GM12872 (cell line): ENCODE data around the gene TBCEL.

ENCODE experiments used
- CTCF ChIP-seq: IDR thresholded peaks from 3 replicates; pipeline ENCODE4 v1.5.1; 2011; ENCODE audit warnings: low read depth, mild to moderate bottlenecking, low read length, moderate library complexity; ENCODE audit not compliant: insufficient read depth

TBCEL gene

GRCh38 chr11:121033635-121034034 lies 9.7 kb downstream of the TBCEL start:
- no peak for TF ChIP-seq CTCF

DNA sequence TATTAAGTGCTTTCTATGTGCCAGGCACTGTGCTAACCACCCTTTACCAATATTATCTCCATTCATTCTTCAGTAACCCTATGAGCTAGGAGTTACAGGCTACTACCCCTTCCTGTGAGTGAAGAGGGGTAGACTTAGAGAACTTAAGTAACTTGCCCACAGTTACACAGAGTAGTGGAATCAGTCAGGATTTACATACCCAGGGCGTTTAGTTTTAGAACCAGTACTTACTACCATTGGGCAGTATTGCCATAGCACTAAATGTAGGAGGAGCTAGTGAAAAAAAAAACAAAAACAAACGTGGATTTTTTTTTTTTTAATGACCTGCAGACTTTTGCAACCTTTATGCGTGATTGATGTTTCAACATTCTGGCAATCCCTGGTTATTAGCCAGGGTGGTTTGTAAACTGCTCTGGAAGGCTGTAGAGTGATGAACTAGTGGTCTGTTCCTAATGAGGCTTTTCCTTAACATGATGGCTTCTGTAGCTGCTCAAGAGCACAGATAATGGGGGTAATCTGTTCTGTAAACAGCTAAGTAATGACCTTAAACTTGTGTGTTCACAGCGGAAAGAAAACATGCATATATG lies 11.4 kb downstream of the TBCEL start:
- no peak for TF ChIP-seq CTCF

- TF ChIP-seq CTCF: no peak
Measured at GRCh38 chr11:121035780-121036179, 11.9 kb downstream of the TBCEL start.

DNA sequence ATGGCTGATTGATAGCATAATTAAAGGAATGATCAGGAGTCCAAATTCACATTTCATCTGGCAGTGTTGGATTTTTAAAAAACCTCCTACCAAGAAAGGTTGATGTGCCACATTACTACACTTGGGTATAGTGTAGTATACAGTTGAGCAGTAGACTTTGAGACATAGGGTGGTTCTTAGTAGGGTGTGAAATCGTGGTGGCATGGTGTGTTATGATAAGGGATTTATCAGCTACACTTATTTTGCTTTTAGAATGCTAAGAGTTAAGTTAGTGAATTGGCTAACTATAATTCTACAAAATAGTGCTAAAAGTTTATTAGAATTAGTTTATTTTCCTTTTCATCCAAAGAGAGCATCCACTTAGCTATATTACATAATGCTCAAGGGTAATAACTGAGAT lies 13.1 kb downstream of the TBCEL start:
- TF ChIP-seq CTCF: no peak

DNA sequence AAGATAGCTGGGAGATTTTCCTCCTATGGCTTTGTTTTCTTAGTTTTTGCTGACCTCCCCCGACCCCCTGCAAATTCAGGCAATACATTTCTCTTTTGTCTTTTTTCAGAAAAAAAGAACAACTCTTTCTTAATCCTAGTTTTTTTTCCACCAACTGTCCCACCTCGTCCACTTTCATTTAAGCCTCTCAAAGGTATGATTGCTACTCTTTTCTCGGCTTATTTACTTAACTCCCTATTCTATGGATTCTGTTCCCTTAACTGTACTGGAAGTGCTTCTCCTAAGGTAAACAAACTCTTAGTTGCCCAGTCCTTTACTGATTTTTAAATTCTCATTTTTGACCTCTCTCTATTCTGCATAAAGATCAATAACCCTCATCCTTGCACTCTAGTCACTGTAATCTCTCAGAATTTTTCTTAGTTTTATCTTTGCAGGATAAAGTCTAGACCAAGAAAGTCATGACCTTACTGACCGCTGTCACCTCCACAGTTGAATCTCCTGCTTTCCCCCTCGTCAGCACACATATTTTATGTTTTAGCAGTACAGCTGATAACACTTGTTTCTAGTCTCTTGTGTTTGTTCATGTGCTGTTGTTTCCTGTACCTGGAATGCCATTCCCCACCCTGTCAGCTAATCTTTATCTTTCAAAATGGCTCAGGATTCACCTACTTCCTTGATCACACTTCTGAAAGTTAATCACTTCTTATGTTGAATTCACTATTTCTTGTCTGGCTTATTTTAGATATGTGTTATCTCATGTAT lies 14.9 kb downstream of the TBCEL start:
- TF ChIP-seq CTCF: no peak

DNA sequence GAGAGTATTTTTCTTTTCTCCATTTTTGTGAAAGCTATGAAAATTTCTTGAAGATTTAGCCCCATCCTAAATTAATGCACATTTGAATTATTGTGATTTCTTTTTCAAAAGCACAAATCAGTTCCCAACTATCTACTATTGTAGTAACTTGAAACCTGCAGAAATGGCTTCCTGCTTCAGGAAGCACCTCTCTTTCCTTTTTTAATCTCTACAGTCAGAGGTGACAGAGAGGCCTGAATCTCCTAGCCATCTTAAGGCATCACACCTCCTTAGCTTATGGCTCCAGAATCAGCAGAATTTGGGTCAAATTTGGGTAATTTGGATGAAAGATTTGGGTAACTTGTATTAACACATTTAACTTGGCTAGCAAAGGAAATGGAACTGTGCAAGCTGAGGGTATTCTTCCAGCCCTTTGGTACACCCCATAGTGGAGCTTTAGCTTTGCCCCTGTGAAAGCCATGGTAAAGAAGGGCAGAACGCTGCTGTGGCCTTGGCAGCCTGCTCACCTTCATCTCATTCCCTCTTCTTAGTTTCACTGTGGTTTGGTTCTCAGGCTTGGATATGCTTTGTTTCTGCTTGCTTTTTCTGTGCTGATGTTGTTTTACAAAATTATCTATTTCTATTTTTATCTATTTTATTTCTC lies 16.2 kb downstream of the TBCEL start:
- no peak for TF ChIP-seq CTCF

- no peak for TF ChIP-seq CTCF
Measured at GRCh38 chr11:121040614-121041002, 16.7 kb downstream of the TBCEL start.
